Measurements from ENCODE around the gene CHRND. TPM values are rescaled to one million over a fixed set of nuclear protein-coding genes. Genes with fewer than 3 reads are reported as not detected.

Gene CHRND
- total RNA-seq, 1 donor from 2014 or later = not detected

GRCh38 chr2:232515639-232516038 lies 10.3 kb upstream of the CHRND start:
- H3K27me3 Mint-ChIP-seq (ENCODE audit: low read depth, unreplicated experiment) = peaks cover 65% of the 10 kb centered on the region
- H3K27ac Mint-ChIP-seq (ENCODE audit: unreplicated experiment) = no peak overlapping the region

GRCh38 chr2:232516551-232516950 lies 9.4 kb upstream of the CHRND start:
- Histone ChIP-seq H3K27ac (ENCODE audit: low read depth, low read length) (no peak overlapping the region), H2AFZ (ENCODE audit: low read depth, low read length) (no peak overlapping the region), H4K20me1 (ENCODE audit: insufficient read depth, low read length) (no peaks in the 10 kb centered on the region), H3K4me2 (ENCODE audit: low read length) (no peak overlapping the region), H3K36me3 (ENCODE audit: insufficient read depth, low read length) (no peaks in the 10 kb centered on the region), H3K4me3 (ENCODE audit: insufficient read depth, low read depth, low read length) (no peak overlapping the region), H3K79me2 (ENCODE audit: insufficient read depth, low read length) (no peaks in the 10 kb centered on the region), H3K9ac (ENCODE audit: low read length) (no peak overlapping the region), H3K4me1 (ENCODE audit: insufficient read depth, low read length) (no peaks in the 10 kb centered on the region), H3K9me3 (ENCODE audit: insufficient read depth, low read depth, low read length) (no peaks in the 10 kb centered on the region), H3K27me3 (ENCODE audit: insufficient read depth, low read length) (peaks cover 46% of the 10 kb centered on the region)
- Mint-ChIP-seq H3K27ac (ENCODE audit: unreplicated experiment) (no peak overlapping the region), H3K4me1 (ENCODE audit: low read depth, unreplicated experiment) (peaks cover 2% of the 10 kb centered on the region), H3K9me3 (ENCODE audit: unreplicated experiment) (peaks cover 2% of the 10 kb centered on the region), H3K4me3 (ENCODE audit: unreplicated experiment) (no peak overlapping the region), H3K36me3 (ENCODE audit: low read depth, unreplicated experiment) (no peaks in the 10 kb centered on the region), H3K27me3 (ENCODE audit: low read depth, unreplicated experiment) (peaks cover 70% of the 10 kb centered on the region)
- no peak for FAIRE-seq
- no peak for DNase-seq (ENCODE audit: low read depth)
- TF ChIP-seq EZH2 (IDR thresholded peaks at IDR 0.05; ENCODE audit: insufficient read depth, low read length) = no peak
- TF ChIP-seq CTCF (IDR thresholded peaks at IDR 0.05; ENCODE audit: insufficient read depth, low read depth, low read length) = no peak

More at GRCh38 chr2:232515639-232516038, 10.3 kb upstream of the CHRND start:
- H2AFZ ChIP-seq (ENCODE audit: low read depth, low read length) = no peak overlapping the region
- H3K79me2 ChIP-seq (ENCODE audit: insufficient read depth, low read length) = no peaks in the 10 kb centered on the region
- TF ChIP-seq CTCF (IDR thresholded peaks at IDR 0.05; ENCODE audit: insufficient read depth, low read depth, low read length) (no peak), EZH2 (IDR thresholded peaks at IDR 0.05; ENCODE audit: insufficient read depth, low read length) (no peak)
- H3K9me3 Mint-ChIP-seq (ENCODE audit: unreplicated experiment) = peaks cover 2% of the 10 kb centered on the region
- FAIRE-seq = no peak
- no peaks in the 10 kb centered on the region for H4K20me1 ChIP-seq (ENCODE audit: insufficient read depth, low read length)
- H3K27ac ChIP-seq (ENCODE audit: low read depth, low read length) = no peak overlapping the region
- H3K4me2 ChIP-seq (ENCODE audit: low read length) = no peak overlapping the region
- H3K36me3 Mint-ChIP-seq (ENCODE audit: low read depth, unreplicated experiment) = no peaks in the 10 kb centered on the region
- no peak overlapping the region for H3K4me3 Mint-ChIP-seq (ENCODE audit: unreplicated experiment)
- H3K4me3 ChIP-seq (ENCODE audit: insufficient read depth, low read depth, low read length) = no peak overlapping the region
- H3K9ac ChIP-seq (ENCODE audit: low read length) = no peak overlapping the region
- H3K9me3 ChIP-seq (ENCODE audit: insufficient read depth, low read depth, low read length) = no peaks in the 10 kb centered on the region
- peaks cover 45% of the 10 kb centered on the region for H3K27me3 ChIP-seq (ENCODE audit: insufficient read depth, low read length)
- no peaks in the 10 kb centered on the region for H3K4me1 ChIP-seq (ENCODE audit: insufficient read depth, low read length)
- no peak for DNase-seq (ENCODE audit: low read depth)
- H3K4me1 Mint-ChIP-seq (ENCODE audit: low read depth, unreplicated experiment) = no peaks in the 10 kb centered on the region
- H3K36me3 ChIP-seq (ENCODE audit: insufficient read depth, low read length) = no peaks in the 10 kb centered on the region

GRCh38 chr2:232518844-232519243 lies 7.1 kb upstream of the CHRND start:
- FAIRE-seq = no peak
- Histone ChIP-seq H3K27me3 (ENCODE audit: insufficient read depth, low read length) (peaks cover 53% of the 10 kb centered on the region), H3K36me3 (ENCODE audit: insufficient read depth, low read length) (no peaks in the 10 kb centered on the region), H2AFZ (ENCODE audit: low read depth, low read length) (no peak overlapping the region), H3K4me1 (ENCODE audit: insufficient read depth, low read length) (no peaks in the 10 kb centered on the region), H3K79me2 (ENCODE audit: insufficient read depth, low read length) (no peaks in the 10 kb centered on the region), H3K27ac (ENCODE audit: low read depth, low read length) (no peak overlapping the region), H3K9me3 (ENCODE audit: insufficient read depth, low read depth, low read length) (no peaks in the 10 kb centered on the region), H3K9ac (ENCODE audit: low read length) (no peak overlapping the region), H3K4me3 (ENCODE audit: insufficient read depth, low read depth, low read length) (no peak overlapping the region), H3K4me2 (ENCODE audit: low read length) (no peak overlapping the region), H4K20me1 (ENCODE audit: insufficient read depth, low read length) (peaks cover 5% of the 10 kb centered on the region)
- Mint-ChIP-seq H3K4me1 (ENCODE audit: low read depth, unreplicated experiment) (peaks cover 2% of the 10 kb centered on the region), H3K27ac (ENCODE audit: unreplicated experiment) (no peak overlapping the region), H3K4me3 (ENCODE audit: unreplicated experiment) (no peak overlapping the region), H3K9me3 (ENCODE audit: unreplicated experiment) (peaks cover 2% of the 10 kb centered on the region), H3K36me3 (ENCODE audit: low read depth, unreplicated experiment) (no peaks in the 10 kb centered on the region), H3K27me3 (ENCODE audit: low read depth, unreplicated experiment) (peaks cover 67% of the 10 kb centered on the region)
- TF ChIP-seq CTCF (IDR thresholded peaks at IDR 0.05; ENCODE audit: insufficient read depth, low read depth, low read length) (no peak), EZH2 (IDR thresholded peaks at IDR 0.05; ENCODE audit: insufficient read depth, low read length) (no peak)
- DNase-seq (ENCODE audit: low read depth) = no peak
